ENCODE results near the gene RBM6.
A peak's percentile ranks its signal among the peaks of the same experiment; 100 is the strongest.
"Not testable (repeated sequence)": the region's sequence is repeated elsewhere in the genome, so short reads cannot be mapped to it uniquely, and the experiment has no call there.

RBM6 gene, protein sequence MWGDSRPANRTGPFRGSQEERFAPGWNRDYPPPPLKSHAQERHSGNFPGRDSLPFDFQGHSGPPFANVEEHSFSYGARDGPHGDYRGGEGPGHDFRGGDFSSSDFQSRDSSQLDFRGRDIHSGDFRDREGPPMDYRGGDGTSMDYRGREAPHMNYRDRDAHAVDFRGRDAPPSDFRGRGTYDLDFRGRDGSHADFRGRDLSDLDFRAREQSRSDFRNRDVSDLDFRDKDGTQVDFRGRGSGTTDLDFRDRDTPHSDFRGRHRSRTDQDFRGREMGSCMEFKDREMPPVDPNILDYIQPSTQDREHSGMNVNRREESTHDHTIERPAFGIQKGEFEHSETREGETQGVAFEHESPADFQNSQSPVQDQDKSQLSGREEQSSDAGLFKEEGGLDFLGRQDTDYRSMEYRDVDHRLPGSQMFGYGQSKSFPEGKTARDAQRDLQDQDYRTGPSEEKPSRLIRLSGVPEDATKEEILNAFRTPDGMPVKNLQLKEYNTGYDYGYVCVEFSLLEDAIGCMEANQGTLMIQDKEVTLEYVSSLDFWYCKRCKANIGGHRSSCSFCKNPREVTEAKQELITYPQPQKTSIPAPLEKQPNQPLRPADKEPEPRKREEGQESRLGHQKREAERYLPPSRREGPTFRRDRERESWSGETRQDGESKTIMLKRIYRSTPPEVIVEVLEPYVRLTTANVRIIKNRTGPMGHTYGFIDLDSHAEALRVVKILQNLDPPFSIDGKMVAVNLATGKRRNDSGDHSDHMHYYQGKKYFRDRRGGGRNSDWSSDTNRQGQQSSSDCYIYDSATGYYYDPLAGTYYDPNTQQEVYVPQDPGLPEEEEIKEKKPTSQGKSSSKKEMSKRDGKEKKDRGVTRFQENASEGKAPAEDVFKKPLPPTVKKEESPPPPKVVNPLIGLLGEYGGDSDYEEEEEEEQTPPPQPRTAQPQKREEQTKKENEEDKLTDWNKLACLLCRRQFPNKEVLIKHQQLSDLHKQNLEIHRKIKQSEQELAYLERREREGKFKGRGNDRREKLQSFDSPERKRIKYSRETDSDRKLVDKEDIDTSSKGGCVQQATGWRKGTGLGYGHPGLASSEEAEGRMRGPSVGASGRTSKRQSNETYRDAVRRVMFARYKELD

DNA sequence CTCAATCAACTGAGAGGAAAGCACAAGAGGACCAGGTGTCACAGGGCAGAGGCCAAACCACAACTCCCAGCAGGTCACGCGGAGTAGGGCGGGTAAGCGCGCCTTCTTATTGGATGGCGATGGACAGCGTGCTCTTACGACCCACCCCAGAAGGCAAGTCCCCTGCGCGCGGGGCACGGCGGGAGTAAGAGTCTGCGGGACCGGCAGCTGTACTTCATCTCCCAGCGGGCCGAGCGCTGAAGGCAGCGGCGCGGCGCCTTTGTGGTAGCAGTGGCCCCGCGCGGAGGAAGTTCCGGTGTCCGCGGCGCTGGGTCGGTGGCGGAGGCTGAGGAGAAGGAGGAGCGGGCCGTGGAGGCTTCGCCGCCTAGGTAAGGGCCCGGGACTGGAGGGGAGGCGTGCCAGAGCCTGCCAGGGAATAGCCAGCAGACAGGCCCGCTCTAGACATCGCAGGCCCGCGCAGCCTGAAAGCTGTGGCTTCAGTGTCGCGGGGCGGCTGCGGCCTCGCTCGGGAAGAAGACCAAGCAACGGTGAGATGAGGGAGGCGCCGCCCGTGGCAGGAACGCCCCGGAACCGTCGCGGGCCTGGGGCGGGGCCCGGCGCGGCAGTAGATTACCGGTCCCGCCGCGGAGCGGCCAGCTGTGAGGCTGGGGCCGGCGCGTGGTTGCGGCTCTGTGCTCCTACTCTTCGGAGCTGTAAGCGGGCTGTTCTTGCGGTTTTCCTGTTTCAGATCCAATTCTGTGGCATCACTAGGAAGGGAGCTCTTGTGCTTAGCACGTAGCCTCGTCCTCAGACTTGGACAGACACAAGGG is at the start of gene RBM6:
Gene RBM6 (plus strand): TSS at position 293 of the 809 bp plus-strand sequence. CDS start 22,492 bp downstream, outside the sequence.
- peak; percentile 97 for DNase-seq (ENCODE audit: low spot score)

DNA sequence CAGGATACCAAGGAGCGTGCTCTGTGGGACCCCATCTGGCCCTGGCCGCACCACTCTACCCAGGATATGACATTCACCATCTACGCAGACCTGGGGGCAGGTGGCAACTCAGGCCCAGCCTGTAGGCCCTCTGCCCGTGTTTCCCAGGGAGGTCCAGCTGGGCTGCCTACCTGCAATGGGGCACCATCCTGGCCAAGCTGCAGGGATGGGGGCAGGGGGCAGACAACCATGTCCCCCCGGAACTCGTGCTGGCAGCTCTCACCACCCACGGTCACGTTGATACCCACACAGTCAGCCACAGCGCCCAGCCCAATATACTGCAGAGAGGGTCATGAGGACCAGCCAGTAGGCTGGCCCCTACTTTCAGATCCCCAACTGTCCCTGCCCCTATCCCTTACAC is 44.2 kb upstream of the RBM6 start:
- no peak for DNase-seq (ENCODE audit: low spot score)

DNA sequence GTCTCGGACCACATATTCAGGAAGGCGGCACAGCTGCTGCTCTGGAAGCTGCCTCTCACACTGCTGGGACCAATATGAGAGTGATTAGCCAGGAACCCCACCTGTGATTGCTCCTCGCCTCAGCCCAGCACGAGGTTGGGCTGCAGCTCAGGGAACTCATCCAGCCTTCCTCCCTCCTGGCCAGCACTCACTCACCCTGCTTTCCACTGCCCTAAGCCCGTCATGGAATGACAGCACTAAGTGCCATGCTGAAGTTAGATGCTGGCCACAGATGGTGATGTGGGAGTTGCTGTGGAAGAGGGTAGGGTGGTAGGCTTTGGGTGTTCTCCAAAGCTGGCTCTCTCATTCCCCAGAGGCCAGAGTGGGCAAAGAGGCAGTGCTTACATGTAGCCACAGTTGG is 43.6 kb upstream of the RBM6 start:
- DNase-seq (ENCODE audit: low spot score) = no peak

DNA sequence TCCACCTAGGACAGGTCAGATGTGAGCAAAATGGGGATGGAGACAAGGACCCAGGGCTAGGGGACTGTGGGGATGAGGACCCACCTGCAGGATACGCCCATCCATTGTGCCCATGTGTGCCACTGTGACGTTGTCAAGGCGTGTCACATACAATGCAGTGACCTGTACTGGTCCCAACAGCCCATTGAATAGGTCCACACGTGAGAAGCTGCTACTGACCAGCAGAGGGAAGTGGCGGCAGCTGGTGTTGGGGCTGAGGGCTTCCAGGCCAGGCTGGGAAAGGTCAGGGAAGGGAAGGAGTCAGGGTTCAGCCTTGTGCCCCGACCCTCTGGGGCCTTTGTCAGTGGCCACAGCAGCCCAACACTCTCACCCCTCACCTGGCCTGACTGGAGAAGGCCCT is 41.0 kb upstream of the RBM6 start:
- no peak for DNase-seq (ENCODE audit: low spot score)

DNA sequence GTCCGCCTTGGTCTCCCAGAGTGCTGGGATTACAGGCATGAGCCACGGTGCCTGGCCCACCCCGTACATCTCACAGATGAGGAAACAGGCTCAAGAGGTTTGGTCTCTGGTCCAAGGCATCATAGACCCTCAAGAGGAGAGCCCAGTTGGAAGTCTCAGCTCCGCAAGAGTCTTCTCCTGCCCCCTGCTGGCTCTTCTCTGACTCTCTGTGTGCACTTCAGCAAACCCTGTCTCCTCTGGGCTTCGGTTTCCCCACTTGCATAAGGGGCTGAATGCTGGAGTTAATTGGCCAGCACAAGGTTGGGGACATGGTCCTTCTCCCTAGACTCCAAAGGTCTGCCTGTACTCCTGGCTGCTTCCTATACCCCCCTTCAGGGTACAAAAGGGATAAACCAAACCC is 40.1 kb upstream of the RBM6 start:
- DNase-seq (ENCODE audit: low spot score) = no peak

DNA sequence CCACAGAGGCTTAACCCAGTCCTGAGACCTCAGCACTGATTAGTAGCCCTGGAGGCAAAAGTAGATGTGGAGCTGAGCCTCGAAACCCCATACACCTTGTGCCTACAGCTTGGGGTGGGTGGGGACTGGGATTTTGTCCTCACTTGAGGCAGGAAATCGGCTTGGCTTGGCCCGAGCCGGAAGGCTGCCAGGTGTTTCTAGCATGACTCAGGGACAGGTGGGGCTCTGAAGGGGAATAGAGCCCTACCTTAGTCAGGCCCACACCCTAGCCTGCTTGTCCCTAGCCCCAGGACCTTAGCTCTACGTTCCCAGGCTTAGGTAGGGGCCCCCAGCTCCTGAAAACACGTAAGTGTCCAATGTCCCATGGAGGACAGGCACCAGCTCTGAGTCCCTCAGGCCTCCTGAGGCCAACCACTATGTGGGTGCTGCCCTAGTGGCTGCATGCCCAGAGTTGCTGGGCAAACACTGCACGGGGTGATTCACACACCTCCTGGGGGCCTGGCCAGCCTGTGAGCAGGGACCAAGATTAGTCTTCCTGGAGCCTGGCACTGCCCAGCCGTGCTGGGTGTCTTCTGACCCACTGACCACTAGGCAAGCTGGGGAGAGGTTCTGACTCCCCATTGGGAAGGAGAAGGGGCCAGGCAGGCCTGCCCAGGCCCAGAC is 39.3 kb upstream of the RBM6 start:
- DNase-seq (ENCODE audit: low spot score) = no peak

DNA sequence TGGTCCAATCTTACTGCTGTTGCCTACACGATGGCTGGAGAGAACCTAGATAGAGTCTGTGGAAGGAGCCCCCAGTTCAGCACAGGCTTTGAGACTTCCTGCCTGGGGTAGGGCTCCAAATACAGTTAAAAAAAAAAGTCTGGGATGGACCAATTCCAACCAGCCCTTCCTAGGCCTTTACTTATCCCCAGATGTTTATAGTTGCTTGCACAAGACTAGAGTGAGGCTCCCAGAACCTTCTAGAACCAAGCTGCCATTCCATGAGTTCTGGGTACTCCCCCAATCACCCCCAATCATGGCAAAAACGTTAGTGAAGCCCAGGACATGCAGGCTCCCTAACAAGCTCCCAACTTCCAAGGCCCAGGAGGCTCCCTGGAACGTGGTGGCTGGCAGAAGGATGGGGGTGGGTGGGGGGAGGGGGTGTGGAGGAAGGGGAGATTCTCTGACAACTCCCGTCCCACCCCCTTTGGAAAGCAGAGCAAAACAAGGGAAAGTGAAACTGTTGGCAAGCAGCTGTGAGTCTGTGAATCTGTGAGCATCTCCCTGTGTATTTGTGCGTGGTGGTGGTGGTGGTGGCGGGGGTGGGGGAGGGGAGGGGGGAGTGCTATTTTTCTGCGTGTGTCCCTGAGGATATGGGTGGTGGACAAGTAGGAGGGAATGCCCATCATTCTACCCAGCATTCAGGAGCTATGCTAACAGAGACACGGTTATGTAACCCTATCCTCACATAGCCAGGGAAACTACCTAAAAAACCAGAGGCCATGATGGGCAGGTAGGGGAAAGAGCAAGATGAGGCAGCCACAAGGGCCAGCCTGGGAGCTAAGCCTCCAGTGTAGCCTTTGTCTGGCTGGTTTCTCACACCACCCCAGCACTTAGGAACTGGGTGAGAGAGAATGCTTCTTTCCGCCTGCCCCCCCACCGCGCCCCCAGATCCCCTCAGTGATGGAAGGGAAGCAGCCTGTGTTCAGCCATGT is 38.3 kb upstream of the RBM6 start:
- DNase-seq (ENCODE audit: low spot score) = no peak

DNA sequence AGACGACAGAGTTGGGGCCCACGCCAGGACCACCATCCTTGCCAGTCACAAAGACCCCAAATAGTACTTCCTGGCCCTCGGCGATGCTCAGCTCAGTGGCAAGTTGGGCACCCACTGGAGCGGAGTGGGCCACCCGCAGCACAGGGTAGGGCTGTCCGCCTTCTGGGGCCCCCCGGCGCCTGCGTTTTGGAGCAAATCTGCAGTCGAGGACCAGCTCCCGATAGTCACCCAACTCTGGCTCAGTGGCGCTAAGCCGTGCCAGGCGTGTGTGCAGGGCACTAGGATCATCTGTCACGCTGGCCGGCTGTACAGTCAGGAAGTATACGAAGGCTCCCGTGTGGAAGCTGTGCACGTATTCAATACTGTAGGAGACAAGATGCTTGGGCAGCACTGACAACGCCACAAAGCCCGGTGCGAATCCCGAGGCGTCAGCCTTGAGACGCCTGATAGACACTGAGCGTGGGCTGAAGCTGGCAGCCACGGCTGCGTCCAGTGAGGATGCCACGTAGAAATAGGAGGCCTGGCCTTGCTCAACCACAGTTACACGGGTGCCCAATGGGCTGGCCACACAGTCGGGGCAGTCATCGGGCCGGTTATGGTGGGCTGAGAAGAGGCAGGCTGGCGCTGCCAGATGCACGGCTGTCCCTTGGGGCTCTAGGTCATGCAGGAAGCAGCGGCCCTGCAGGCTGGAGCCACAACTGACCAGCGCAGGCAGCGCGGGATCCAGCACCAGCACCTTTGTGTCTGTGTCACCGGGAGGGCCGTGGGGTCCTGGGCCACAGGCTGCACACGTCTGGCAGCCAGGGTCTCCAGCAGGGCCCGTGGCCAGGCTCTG is 37.2 kb upstream of the RBM6 start:
- DNase-seq (ENCODE audit: low spot score) = no peak

DNA sequence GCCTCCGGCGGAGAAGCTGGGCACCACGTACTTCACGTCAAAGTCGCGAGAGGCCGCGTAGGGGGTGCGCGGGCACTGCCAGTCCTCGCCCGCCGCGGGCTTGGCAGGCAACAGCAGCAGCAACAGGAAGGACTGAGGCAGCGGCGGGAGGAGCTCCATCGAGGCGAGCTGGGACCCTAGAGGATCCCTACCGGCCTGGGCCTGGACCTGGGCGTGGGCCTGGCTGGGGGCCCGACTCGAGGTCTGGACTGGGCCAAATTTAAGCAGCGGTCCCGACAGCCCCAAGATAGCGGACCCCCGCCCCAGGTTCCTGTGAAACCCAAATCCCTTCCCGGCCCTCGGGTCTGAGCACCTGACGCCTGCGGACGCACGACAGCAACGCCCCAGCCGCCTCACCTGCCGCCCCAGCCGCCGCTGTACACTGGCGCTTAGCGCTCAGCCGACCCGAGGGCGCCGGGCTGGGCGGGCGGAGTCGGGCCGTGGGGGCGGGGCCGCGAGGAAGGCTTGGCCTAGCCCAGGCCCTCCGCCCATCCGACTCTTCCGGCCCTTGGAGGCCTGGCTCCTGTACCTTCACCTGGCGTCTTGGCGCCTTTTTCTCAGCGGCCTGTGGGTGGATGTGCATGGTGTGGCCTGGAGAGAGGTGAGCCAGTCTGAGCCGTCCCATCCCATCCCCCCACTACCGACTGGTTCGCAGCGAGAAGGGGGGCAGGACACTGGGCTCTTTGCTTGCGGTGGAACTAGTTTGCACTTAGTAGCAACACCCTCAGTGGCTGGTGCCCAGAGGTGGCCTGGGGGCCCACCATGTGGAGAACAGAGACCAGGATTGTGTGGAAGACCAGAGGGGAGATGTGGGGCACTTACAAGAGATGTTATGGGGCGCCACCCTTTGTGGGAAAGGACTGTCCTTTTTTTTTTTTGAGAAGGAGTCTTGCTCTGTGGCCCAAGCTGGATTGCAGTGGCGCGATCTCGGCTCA is 36.2 kb upstream of the RBM6 start, which contains the start of gene MST1R:
Gene MST1R (minus strand): TSS at position 423 of the 974 bp plus-strand sequence. CDS start 264 bp downstream, at position 159.
- peak; percentile 80 for DNase-seq (ENCODE audit: low spot score)

DNA sequence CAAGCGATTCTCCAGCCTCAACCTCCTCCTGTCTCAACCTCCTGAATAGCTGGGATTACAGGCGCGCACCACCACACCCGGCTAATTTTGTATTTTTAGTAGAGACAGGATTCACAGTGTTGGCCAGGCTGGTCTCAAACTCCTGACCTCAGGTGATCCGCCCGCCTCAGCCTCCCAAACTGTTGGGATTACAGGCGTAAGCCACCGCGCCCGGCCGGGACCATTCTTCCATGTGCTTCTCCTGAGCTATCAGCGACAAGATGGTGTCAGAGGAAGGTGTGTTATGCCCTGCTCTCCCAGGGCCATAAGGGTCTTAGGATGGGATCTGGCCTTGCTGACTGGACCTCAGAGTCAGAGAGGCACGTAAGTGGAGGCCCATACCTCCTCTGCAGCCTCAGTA is 35.5 kb upstream of the RBM6 start:
- DNase-seq (ENCODE audit: low spot score) = not testable (repeated sequence)

DNA sequence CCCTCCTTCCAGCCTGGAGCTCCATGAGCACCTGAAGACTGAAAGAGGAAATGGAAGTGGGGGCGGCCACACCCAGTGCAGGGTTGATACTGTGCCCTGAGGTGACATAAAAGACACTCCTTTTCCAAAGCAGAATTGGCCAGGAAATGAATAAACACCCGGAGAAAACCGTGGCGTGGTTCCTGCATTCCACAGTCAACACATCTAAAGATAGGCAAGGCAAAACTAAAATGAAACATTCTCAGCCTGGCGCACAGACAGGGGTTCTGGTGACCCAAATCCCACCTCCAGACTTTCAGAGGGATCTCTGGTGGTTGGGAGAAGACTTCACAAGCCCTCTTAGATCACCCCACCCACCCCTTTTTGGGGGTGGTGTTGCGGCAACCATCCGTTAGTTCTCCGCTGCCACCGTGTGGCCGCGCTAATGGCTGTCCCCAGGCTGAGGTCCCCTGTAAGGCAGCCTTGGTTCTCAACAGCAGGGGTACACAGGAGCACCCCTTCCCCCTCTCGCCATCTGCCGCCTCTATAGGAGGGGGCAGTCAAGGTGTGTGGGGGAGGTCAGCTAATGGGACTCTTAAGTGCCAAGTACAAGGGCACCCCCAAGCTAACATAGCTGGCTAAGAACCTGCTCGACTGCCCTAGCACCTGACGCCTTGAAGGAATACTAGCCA is 33.7 kb upstream of the RBM6 start:
- peak; percentile 67 for DNase-seq (ENCODE audit: low spot score)

DNA sequence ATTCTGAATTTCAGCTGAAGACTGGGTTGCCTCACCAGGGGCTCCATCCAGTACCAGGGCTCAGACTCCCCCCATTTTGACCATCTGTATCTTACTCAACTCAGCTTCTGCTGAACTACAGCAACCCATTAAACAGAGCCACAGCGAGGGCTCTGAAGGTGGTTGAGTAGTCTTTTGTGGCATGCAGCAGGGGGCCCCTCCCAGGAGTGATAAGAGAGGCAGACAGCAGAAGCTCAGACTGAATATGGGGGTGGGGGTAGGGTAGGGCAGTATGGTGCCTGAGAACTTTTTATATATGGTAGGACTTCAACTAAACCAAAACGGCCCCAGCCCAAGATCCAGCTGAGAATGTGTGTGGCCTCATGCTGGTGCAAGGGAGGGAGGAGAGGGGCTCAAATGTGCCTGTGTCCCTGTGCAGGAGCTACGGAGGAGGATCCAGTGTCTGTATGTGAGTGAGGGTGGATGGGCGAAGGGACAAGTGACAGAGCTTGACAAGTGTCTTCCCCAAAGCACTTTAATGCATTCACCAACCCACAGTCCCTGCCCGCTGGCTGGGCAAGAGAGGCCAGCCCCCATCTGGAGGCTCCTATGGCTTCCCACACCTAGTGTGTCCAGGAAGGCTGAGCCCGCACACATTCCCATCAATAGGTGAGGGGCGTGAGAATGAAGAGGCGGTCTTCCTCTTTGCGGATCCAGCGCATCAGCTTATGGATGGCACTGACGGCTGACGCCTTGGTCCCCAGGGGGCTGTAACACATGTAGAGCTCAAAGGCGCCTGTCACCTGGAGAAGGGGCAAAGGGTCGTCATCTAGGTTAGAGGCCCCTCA is 31.4 kb upstream of the RBM6 start:
- DNase-seq (ENCODE audit: low spot score) = peak; percentile 34

DNA sequence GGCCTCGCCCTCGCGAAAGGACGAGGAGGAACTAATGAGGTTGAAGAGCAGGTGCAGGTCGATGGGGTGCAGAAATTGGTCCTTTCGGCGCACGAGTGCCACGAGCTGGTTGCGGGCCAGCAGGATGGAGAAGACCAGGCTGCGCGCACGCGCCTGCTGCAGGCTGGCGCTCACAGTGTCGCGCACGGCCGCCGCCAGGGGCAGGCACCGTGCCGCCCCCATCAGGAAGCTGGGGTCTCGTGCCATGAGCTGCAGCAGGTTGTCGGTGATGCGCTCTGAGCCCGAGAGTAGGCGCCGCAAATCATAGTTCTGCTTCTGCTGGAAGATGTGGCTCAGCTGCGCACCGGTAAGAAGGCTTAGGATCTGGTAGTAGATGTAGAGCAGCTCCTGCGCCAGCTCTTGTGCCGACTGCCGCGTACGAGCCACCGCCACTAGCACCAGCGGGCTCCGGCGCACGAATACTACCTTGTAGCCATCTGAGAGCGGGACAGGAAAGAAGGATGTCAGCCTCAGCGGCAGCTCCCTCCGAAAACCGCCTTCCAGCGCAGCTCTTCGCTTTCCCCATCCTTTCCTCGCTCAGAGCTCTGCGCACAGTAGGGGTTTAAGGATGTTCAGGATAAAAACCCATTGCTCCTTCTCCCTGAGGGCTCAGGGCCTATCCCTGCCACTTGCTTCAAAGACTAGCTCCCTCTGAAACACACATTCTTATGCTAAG is 29.4 kb upstream of the RBM6 start:
- DNase-seq (ENCODE audit: low spot score) = peak; percentile 77

DNA sequence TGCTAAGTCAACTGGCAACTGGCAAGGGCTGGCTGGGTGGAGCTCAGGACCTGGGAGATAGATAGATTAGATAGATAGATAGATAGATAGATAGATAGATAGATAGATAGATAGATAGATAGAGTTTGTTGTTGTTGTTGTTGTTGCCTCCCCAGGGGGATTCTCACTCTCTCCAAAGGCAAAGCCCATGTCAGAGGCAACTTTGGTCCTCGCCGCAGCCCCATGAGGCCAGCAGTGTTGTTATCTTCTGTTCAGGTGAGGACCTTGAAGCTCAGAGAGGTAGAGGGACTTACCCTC is 28.9 kb upstream of the RBM6 start:
- DNase-seq (ENCODE audit: low spot score) = no peak

DNA sequence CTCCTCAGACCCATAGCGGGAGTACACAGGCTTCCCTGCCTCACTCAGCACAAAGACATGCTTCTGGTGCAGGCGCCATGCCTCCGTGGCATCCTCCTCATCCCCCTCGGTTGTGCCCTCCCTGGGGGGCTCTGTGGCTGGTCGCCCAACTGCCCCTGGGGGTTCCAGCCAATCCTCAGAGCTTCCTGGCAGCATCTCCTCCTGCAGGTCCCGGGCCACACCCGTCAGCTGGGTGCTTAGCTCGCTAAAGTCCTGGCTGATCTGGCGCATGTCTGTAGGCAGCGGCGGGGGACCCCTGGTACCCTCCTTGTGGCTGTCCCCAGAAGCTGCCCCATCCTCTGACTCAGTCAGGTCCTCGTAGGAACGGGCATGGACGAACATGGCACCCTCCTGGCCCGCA is 28.3 kb upstream of the RBM6 start:
- DNase-seq (ENCODE audit: low spot score) = no peak

DNA sequence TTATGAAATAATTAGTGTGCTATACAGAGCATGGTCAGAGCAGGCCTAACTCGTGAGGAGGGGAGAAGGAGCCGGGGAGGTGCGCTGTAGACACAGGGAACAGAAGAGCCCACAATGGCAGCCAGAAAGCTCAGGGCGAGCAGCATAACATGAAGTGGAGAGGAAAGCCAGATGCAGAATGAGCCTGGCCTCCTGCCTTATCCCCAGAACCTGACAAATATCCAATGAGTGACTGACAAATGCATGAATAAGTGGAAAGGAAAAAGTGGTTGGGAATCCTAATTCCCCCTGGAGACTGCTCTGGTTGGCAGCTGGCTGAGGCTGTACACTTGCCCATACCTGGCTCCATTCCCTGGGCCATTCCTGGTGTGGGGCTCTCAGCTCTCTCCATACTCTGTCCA is 27.1 kb upstream of the RBM6 start:
- no peak for DNase-seq (ENCODE audit: low spot score)

Measured in ecto neural progenitor cell (in vitro differentiated cells).